NCI-H526 treated with DMSO at 0.1 percent for 48 hours (cell line): ENCODE results near the gene CTBP2.

Source experiments
- DNase-seq: peaks from one replicate; lab custom pipeline; 2025; lab: John Stamatoyannopoulos, UW

The CTBP2 gene

DNA sequence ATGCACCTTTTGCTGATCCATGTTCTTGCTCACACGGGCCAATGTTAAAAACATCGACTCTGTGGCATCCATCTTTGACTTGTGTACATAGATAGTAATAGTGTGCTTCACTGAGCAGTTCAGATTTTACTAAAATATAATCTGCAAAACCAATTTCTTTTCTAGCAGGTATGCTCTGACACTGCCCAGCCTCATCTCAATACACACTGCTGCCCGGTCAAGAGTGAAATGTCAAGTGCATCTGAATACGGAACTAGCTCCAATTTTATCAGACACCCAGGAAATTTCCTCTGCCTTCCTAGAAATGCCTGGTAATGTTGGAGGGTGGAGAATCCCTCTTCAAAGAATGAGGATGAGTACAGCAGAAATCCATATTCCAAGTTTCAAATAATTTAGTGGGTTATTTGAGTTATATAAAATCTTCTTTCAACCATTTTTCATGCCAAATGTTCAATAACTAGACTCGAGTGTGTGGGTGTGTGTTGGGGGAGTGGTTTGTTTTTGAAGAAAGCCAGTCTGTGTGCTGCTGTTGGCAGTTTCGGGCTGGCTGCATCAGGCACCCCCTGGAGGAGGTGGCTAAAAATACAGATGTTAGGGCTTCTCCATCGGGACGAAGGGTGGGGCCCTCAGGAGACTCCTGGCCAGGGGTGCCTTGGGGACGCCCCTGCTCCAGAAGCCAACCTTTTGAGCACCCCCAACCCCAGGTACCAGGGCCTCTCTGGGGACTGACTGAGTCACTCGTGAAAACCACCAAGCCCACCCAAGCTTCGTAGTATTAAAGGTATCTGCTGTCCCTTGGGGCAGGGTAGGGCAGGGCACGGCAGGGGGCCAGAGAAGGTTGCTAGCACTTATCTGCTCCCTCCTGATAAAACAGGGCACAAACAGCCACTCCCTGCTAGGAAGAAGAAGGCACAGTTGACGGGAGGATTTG lies 15.4 kb downstream of the CTBP2 start:
- no peak for DNase-seq

DNA sequence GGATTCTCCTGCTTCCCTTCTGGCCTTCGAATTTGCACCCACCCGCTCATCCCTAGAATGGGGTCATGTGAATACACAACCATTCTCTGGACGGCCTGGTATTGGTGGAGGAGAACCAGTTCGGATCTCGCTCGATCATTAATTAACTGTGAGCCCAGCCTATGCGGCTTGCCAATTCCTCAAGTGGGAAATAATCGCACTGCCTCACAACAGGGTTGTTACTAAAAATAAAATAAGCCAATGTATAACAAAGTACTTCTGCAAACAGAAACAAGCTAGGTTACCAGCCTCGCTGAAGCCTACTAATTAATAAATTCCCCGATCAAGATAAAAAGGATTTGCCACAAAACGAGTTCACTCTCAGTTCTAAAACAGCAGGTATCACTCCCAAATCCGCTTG lies 16.2 kb downstream of the CTBP2 start:
- DNase-seq = no peak

- no peak for DNase-seq
Observed at GRCh38 chr10:125142946-125143345, 17.4 kb downstream of the CTBP2 start.

DNA sequence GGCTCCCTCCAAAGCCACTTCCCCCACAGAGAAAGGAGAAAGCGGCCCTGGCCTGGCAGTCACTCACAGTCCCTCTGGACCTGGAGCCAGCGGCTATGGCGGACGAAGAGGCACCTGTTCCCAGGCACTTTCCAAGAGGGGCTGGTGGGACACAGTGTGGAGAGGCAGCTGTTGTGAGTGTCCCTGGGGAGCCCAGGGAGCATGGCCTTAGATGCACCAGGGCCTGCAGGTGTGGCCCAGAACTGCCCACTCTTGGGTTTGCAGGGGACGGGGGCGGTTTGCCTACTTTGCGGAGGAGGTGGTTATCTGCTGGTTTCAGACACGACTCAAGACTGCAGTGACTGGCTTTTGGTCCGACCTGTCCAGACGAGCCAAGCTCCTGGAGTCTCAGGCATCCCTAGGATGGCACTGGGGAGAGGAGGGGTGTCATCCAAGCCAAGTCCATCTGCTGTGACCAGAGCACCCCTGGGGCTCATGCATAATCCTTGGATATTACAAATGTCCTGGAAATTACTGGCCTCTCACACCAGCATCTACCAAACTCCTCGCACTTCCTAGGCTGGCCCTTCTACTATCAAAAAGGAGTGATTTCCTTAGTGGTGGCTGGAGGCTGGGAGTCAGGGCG lies 18.4 kb downstream of the CTBP2 start:
- no peak for DNase-seq

DNA sequence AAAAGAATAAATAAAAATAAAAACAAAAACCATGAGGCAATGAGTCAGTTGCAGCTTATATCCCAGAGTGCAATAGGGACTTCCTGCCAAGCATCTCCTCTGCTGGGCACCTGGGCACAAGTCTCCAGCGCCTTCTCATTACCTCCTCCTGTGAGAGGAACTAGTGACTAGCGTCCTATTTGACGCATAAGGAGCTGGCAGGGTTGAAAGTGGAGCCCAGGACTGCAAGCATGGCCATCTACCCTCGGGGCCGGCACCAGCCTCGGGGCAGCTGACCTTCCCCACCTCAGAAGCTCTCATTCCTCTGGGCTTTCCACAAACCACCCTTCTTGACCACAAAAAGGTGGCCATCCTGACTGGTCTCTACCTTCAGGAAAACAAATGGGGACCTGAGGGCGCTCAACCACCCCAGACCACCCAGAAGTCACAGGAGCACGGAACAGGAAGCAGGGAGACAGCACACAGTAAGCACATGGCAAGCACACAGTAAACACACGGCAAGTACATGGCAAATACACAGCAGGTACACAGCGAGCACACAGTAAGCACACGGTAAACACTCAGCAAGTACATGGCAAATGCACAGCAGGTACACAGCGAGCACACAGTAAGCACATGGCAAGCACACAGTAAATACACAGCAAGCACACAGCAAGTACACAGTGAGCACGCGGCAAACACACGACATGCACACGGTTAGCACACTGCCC lies 19.1 kb downstream of the CTBP2 start:
- DNase-seq = no peak

- no peak for DNase-seq
Observed at GRCh38 chr10:125140151-125140550, 20.2 kb downstream of the CTBP2 start.

DNA sequence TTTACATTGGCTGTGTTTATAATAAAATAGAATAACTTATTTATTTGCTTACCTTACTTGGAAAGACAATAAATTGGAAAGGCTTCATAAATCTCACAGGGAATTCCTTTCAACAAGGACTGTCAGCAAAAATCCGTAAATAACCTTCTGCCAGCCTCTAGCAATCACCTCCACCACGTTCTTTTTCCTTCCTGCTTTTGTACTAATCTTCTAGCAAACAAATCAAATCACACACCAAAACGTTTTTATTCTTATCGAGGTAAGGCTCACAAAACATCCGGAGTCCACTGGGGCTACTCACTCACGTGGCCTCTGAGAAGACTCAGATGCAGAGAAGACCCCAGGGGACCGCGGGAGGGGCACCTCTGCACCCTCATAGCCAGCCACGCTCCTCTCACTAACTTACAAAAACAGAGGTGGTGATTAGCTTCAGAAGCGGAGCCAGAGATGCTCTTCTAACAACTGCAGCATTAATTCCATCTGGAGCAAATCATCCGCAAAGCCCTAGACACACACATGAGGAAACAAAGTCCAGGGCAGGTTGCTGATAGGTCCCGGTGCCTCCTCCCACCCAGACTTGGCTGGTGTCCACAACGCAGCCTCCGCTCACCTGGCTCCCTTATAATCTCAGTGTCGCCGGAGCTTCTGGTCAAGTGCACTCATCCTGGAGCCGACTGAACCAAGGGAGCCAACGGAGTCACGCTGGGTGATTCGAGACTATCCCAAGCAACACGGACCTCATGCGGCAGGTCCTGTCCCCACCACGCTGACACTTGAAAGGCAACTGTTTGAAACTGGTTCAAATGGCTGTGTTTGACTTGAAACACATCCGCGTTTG lies 22.5 kb downstream of the CTBP2 start:
- no peak for DNase-seq

DNA sequence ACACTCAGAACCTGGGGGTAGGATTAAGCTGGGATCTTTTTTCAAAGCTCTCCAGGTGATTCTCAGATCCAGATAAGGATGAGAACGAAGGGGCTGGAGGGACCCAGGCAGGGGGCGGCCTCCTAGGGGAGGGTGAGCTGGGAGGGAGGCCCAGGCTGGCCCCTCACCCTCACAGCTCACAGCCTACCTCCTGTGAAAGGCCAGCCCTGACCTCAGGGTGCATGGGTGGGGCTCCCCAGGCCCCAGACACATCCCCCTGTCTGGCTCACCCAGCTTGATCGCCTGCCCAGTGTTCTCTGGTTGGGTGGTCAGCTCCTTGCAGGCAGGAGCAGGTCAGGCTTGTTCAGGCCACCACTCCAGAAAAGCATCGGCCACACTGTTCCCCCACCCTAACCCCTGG lies 24.3 kb downstream of the CTBP2 start:
- no peak for DNase-seq

- no peak for DNase-seq
Observed at GRCh38 chr10:125135771-125136035, 24.7 kb downstream of the CTBP2 start.

DNA sequence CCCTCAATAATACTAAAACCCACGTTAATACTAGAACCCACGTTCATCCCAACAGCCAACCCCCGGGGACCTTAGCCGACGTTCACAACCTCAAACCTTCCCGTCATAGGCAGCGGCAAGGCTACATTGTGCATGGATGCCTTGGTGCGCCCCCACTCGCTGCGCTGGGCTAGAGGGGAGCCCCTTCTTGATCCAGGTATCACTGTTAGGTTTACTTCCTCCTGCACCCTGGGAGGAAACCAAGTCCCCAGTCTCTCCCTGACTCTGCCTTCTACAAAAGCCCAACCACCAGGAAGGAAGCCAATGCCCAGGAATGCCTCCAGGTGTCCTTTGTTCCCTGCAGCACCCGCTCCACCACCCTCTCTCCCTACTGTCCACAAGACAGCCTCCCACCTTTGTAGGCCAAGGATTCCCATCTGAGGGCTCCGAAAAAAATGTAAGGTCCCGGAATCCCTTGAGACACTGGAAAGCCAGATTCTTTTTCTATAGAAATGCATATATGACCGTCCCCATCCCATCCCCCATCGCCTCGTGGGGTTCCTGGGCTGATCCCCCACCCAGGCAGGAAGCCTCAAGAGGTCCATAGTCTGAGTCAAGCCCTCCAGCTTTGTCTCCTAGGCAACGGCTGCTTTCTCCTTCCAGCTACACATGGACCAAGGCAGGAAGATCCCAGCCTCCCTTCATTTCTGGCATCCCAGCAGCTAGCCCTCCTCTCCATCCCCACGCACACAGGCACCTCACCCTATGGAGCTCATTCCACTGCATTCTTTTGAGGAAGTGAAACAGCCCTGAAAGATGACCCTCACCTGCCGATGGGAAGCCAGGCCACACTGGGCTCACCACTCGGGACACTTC lies 25.2 kb downstream of the CTBP2 start:
- DNase-seq = no peak

- DNase-seq = no peak
Observed at GRCh38 chr10:125134483-125134848, 25.9 kb downstream of the CTBP2 start.

DNA sequence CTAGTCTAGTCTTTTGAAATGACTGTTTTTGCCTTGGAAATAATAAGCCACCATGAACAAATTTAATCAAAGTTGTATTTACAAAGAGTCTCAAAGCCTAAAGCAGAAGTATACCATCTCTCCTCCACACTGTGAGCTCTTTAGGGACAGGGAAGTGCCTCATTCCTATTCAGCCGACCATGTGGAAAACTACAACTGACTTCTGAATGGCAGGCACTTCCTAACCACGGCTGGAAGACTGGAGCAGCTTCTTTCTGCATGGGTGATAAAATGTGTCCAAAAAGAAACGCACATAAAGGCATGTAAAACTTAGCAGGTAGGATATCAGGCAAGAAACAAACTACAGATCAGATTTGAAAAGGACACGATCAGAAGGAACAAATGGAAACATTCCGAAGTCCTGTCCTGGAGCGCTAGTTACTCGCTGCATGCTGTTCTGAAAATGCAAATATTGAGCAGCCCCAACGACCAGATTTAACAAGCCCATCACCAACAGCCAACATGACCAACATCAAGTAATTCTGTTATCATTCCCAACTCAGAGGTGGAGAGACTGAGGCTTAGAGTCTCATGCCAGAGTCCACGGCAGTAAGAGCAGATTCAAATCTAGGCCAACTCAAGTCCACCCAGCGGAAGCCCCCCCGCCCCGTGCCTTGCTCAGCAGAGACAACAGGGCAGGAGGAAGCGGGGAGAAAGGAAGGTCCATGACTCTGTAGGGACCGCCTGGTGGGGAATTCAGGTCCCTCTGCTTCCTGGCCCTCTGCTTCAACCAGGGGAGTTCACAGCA lies 26.5 kb downstream of the CTBP2 start:
- no peak for DNase-seq

- DNase-seq = no peak
Observed at GRCh38 chr10:125132344-125132743, 28.0 kb downstream of the CTBP2 start.

DNA sequence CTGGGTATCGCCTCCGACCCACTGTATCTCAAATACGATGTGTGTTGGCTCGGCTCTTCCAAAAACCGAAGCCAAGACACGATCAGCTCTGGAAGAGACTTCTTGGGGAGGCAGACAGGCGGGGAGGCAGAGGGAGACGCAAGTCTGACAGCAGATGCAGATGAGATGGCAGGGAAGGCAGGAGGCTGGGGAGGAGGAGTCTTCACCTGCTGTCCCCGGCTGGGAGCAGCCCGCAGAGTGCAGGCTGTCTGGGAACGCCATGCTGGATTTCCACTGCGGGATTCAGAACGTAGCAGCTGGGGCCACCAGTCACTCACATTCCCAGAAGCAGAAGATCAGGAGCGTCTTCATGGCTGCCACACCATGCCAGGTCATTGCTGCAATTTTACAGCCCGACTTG lies 29.4 kb downstream of the CTBP2 start:
- no peak for DNase-seq

DNA sequence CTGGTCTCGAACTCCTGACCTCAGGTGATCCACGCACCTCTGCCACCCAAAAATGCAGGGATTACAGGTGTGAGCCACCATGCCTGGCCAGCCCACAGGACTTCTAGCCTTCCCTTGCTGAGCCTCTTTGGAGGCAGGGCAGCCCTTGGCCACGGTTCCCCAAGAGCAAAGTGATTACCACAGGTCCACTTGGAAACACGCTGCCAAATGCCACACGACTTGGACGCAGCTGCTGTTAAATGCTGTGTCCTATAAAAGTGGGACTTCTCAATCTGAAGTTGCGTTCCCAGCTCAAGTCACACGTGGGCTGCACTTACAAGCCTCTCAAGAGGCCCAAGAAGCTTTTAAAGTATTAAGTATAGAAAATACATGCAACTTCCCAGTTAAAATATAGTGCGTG lies 30.1 kb downstream of the CTBP2 start:
- no peak for DNase-seq

GRCh38 chr10:125129076-125129458 lies 31.3 kb downstream of the CTBP2 start:
- DNase-seq = no peak

DNA sequence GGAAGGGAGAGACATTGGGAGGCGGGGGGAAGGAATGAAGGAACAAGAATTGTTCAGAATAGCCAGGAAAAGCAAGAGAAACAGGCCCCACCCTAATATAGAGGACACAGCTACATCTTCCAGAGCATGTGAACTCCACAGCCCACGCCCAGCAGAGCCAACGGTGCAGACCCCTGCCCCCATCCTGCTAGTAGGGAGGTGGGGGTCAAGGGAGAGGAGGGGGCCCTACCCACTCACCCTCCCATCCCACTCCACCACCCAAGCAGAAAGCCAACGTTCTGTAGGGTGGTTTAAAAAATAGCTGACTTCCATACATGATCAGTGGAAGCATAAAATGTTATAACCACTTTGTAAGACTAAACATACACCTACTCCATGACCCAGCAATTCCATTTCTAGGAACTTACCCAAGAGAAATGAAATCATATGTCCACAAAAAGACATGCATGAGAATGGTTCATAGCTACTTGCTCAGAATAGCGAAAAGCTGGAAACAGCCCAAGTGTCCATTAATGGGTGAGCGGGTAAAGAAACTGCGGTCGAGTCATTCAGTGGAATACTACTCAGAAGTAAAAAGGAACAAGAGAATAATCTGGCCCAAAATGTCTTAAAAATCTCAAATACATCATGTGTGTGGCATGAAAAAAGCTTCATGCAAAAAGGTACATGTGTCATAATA lies 31.8 kb downstream of the CTBP2 start:
- no peak for DNase-seq

GRCh38 chr10:125127986-125128385 lies 32.4 kb downstream of the CTBP2 start:
- no peak for DNase-seq

GRCh38 chr10:125127110-125127509 lies 33.3 kb downstream of the CTBP2 start:
- no peak for DNase-seq
